ENCODE results near the gene GPR119.
"Not testable (repeated sequence)": the region's sequence is repeated elsewhere in the genome, so short reads cannot be mapped to it uniquely, and the experiment has no call there.

The GPR119 gene

GRCh38 chrX:130385520-130385919, at the start of gene GPR119:
Gene GPR119 (minus strand): TSS chrX:130385674. CDS start chrX:130385447, 227 bp downstream.
- no peak for FAIRE-seq

DNA sequence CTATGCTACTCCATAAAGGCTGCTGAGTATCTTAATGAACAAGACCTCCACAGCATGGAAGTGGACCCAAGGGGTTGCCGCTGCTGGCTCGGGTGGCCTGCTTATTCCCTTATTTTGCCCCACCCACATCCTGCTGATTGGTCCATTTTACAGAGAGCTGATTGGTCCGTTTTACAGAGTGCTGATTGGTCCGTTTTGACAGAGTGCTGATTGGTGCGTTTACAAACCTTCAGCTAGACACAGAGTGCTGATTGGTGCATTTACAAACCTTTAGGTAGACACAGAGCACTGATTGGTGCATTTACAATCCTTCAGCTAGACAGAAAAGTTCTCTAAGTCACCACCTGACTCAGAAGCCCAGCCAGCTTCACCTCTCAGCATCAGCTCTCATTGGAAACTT, 43.8 kb upstream of the GPR119 start:
- not testable (repeated sequence) for FAIRE-seq

GRCh38 chrX:130426531-130426930, 41.1 kb upstream of the GPR119 start:
- FAIRE-seq = no peak

DNA sequence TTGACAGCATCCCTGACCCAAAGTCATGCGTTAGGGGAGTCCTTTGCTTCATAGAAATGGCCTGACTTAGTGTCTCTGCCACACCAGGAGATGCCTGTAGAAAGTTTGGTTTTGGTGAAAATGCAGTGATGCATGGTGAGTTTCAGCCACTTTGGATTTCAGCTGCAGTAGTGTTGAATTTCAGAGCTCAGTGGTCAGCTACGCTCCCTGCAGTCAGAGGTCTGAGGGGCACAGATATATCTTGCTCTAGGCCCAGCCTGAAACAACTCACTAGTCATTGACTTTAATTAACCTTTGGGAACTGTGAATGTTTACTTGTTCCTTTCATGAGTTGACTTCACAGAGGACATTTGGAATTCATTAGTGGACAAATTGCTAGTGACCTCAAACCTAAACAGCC, 33.8 kb upstream of the GPR119 start:
- no peak for FAIRE-seq

DNA sequence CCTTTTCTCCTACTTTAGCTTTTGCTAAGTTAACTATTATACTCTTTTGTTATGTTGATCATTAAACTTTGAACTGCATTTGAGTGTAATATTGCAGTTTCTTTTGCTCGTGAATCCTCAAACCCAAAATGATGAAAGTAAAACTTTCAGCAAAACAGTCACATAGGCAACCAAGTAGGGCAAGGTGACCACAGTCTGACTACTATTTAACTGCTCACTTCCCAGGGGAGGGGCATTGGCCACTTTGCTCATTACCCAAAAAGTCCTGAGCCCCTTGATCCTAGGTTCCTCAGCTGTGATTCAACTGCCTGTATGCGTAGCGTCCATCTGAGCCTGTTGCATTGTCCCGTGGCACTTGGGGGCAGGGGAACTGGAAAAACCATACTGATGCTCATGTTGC, 33.3 kb upstream of the GPR119 start:
- FAIRE-seq = no peak

- no peak for FAIRE-seq
These were observed 32.6 kb upstream of the GPR119 start for GRCh38 chrX:130418066-130418465.

GRCh38 chrX:130416785-130417184, 31.3 kb upstream of the GPR119 start:
- no peak for FAIRE-seq

DNA sequence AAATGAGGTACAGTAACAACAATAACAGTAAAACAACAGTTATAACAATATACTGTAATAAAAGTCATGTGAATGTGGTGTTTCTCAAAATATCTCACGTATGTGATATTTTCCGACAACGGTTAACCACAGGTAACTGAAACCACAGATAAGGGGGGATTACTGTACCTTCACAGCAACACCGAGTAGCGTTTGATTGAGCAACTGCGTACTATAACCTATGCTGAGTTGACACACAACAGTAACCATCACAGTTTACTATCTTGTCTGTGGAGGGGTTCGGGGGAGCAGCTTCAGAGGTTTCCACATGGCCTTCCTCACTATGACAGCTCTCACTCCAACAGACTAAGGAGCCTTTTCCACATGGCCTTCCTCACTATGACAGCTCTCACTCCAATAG, 29.7 kb upstream of the GPR119 start:
- FAIRE-seq = no peak

GRCh38 chrX:130414800-130415199, 29.3 kb upstream of the GPR119 start:
- no peak for FAIRE-seq

- no peak for FAIRE-seq
These were observed 27.9 kb upstream of the GPR119 start for GRCh38 chrX:130413415-130413814.

- FAIRE-seq = no peak
These were observed 16.8 kb upstream of the GPR119 start for GRCh38 chrX:130402208-130402684.

- peak; percentile 98 for FAIRE-seq
These were observed 16.1 kb upstream of the GPR119 start, which contains the start of gene RBMX2 for GRCh38 chrX:130401415-130402207. Gene RBMX2 (plus strand): TSS chrX:130401987. CDS start chrX:130402033, 46 bp downstream.

- FAIRE-seq = no peak
These were observed 9.9 kb upstream of the GPR119 start for GRCh38 chrX:130395341-130395740.

- peak; percentile 96 for FAIRE-seq
These were observed 8.1 kb upstream of the GPR119 start for GRCh38 chrX:130393451-130394074.

GRCh38 chrX:130386408-130386808, 934 bp upstream of the GPR119 start:
- no peak for FAIRE-seq

DNA sequence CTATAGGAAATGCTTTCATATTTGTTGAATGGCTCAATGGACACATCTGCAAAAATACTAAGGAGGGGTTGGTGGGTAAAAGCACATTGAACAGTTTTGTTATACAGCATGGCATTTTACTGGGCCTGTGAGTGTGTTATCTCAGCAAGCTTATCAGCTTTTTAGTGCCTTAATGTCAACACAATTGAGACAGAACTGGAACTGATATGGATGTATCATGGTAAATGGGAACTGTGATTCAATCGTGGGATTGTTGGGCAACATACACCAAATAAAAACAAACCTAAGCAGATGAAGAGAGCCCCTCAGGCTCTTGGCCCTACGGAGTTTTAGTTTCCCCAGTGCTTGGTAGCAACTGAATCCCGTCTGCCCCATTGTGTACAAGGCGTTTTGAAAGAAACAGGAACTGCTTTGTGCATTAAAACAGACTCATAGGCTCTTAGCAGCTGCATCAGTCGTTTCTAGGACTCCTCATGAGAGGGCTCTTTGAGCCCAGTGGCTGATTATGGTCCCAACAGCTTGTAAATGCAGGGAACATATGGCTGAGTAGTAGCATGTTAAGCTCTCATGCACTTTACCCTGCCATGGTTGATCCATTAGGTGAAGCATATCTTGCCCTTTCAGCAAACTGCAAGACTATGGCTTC, 7.3 kb downstream of the GPR119 start:
- FAIRE-seq = peak; percentile 98

- FAIRE-seq = no peak
These were observed 9.4 kb downstream of the GPR119 start for GRCh38 chrX:130376077-130376476.

GRCh38 chrX:130352050-130352449, 33.4 kb downstream of the GPR119 start:
- not testable (repeated sequence) for FAIRE-seq

GRCh38 chrX:130351567-130351966, 33.9 kb downstream of the GPR119 start:
- FAIRE-seq = peak; percentile 79

- no peak for FAIRE-seq
These were observed 38.2 kb downstream of the GPR119 start for GRCh38 chrX:130347321-130347720.

GRCh38 chrX:130343411-130343810, 42.1 kb downstream of the GPR119 start:
- FAIRE-seq = no peak

DNA sequence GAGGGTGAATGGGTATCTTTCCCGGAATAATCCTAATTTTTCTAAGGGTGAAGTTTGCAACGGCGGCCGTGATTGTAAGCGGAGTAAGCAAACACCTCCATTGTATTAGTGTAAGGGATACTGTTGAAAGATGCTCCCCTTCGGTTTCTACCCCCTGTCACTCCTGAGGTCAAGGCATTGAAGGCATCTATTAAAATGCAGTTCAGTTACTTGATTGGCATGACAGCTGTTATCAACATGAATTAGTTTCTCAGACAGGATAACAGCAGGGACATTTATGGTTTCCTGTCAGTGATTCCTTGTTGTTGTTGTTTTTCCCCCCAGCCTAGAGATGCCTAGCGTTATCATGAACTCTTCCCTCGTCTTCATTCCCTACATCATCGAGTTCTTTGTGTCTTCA, 45.2 kb downstream of the GPR119 start:
- FAIRE-seq = no peak

DNA sequence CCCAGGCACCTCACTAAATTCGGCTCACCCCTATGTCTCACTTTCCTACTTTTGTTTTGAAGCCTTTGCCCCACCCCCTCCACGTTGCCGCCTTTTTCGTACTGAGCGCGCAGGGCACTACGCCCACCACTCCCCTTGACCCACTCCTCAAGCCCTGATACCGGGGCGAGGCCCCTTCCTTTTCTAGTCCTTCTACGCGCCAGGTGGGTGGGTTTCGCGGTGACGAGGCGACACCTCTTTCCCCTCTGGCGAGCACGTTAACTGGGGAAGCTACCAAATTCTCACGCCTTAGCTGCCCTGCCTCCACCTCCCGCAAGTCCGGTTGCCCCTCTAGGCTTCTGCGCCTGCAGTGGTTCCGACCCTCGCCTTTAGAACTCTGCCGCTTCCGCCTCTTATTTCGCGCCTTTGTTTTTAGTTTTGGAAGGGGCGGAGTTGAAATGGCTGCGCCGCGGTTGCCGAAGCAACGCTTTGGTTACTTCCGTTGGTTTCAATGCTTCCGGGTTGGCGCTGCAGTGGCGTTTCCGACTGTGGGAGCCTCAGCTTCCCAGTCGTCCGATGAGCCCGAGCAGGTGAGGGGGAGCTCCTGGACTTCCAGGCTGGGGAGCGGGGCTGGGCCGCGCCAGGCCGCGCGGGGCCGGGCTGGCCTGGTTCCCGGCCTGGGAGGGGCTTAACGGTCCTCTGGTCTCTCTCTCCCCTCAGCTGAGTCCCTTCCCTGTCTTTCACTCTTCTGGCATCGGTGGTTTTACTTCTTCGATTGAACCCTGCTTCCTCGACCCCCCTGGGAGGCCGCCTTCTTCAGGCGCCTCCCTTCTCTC, 45.9 kb downstream of the GPR119 start, which contains the start of gene SLC25A14:
Gene SLC25A14, plus strand, starts transcription at position 512 of the 815 bp plus-strand sequence. CDS start 360 bp downstream, outside the sequence.
- FAIRE-seq = no peak

All from islet of Langerhans (tissue), 1 donor.